Endothelial cell of umbilical vein (primary cell): ENCODE results near the gene FHOD3. TPM values are rescaled to one million over a fixed set of nuclear protein-coding genes. Genes with fewer than 3 reads are reported as not detected.

ENCODE experiments used
- BruUV-seq: library from RNA; stranded (reverse); fragments of 400-500 nt; replicated peaks from 2 replicates; lab custom pipeline; 2021; lab: Mats Ljungman, UMichigan
- CTCF ChIA-PET: fragments of 300-600, 350-600 bp; sonication (Branson Sonifier 250); formaldehyde crosslinking; loops from one replicate; lab custom pipeline; 2021; ENCODE audit warnings: antibody characterized with exemption, inconsistent platforms; lab: Charles Lee
- POLR2A ChIA-PET: fragments of 300-600, 350-600 bp; sonication (Branson Sonifier 250); formaldehyde crosslinking; loops from one replicate; lab custom pipeline; 2021; ENCODE audit warnings: antibody characterized with exemption, inconsistent platforms; lab: Charles Lee
- DNase-seq: peaks from one replicate; pipeline ENCODE4 v3.0.0-alpha.2; 2011; ENCODE audit warnings: low read depth, low spot score
- FAIRE-seq: peaks from 2 replicates; lab custom pipeline; 2011; peaks lifted over from hg19 to GRCh38; lab: Jason Lieb, UNC
- H2AFZ ChIP-seq: 2 replicates; pipeline ENCODE4 v1.6.0; 2012; ENCODE audit warnings: low read depth, low read length, control low read depth, inconsistent platforms
- H3K27ac ChIP-seq: 2 replicates; pipeline ENCODE4 v1.5.1; 2011; ENCODE audit warnings: low read depth, mild to moderate bottlenecking, control low read depth, low read length, moderate library complexity; ENCODE audit not compliant: insufficient read depth
- H3K27me3 ChIP-seq, 2 experiments: 2 replicates each; pipeline versions ENCODE4 v1.6.0 to v1.6.1; 2011; ENCODE audit warnings: low read length in 2 of 2, mixed read lengths in 1 of 2; ENCODE audit not compliant: control insufficient read depth in 2 of 2, insufficient read depth in 2 of 2
- H3K36me3 ChIP-seq, 2 experiments: 2 replicates in 1 of 2; 3 replicates in 1 of 2; pipeline ENCODE4 v1.5.1; 2011; ENCODE audit warnings: low read length in 2 of 2, mild to moderate bottlenecking in 1 of 2, moderate library complexity in 1 of 2; ENCODE audit not compliant: control insufficient read depth in 2 of 2, insufficient read depth in 2 of 2; ENCODE audit errors: extremely low read depth in 1 of 2
- H3K4me1 ChIP-seq: 3 replicates; pipeline ENCODE4 v1.5.1; 2011; ENCODE audit warnings: mild to moderate bottlenecking, low read length; ENCODE audit not compliant: control insufficient read depth, insufficient read depth; ENCODE audit errors: extremely low read depth
- H3K4me2 ChIP-seq: 2 replicates; pipeline ENCODE4 v1.6.1; 2011; ENCODE audit warnings: low read length, control low read depth, mixed read lengths; ENCODE audit not compliant: insufficient read depth
- H3K4me3 ChIP-seq, 3 experiments: fragments of 200-600 bp in 1 of 3; sonication (generic), shearing (Covaris generic) in 1 of 3; replicated peaks in 1 of 3; 2 replicates each; pipeline ENCODE4 v1.5.1; 2011 to 2016; ENCODE audit warnings: control low read depth in 3 of 3, low read length in 3 of 3, mild to moderate bottlenecking in 2 of 3, inconsistent platforms in 1 of 3, low read depth in 1 of 3, moderate library complexity in 1 of 3; ENCODE audit not compliant: insufficient read depth in 1 of 3
- H3K79me2 ChIP-seq: 2 replicates; pipeline ENCODE4 v1.6.0; 2012; ENCODE audit warnings: low read length, inconsistent platforms; ENCODE audit not compliant: control insufficient read depth, insufficient read depth
- H3K9ac ChIP-seq: replicated peaks from 2 replicates; pipeline ENCODE3; 2011; ENCODE audit warnings: low read length, control low read depth; ENCODE audit not compliant: insufficient read depth; ENCODE audit errors: extremely low read depth
- H3K9me1 ChIP-seq: replicated peaks from 3 replicates; pipeline ENCODE4 v1.6.0; 2011; ENCODE audit warnings: mild to moderate bottlenecking, low read length; ENCODE audit not compliant: control insufficient read depth, insufficient read depth; ENCODE audit errors: extremely low read depth
- H3K9me3 ChIP-seq: replicated peaks from 2 replicates; pipeline ENCODE4 v1.5.1; 2012; ENCODE audit warnings: low read length, inconsistent platforms; ENCODE audit not compliant: control insufficient read depth, insufficient read depth
- H4K20me1 ChIP-seq: replicated peaks from 2 replicates; pipeline ENCODE3; 2011; ENCODE audit warnings: mild to moderate bottlenecking, low read length; ENCODE audit not compliant: control insufficient read depth, insufficient read depth; ENCODE audit errors: extremely low read depth
- FOS ChIP-seq: IDR thresholded peaks from 2 replicates; pipeline ENCODE4 v1.6.1; 2011; ENCODE audit warnings: mild to moderate bottlenecking, low read length, moderate library complexity, borderline replicate concordance; ENCODE audit not compliant: insufficient read depth
- GATA2 ChIP-seq: IDR thresholded peaks from 2 replicates; pipeline ENCODE4 v1.7.0; 2011; ENCODE audit warnings: low read depth, mild to moderate bottlenecking, moderate library complexity, mixed read lengths, low read length; ENCODE audit not compliant: insufficient read length, insufficient read depth
- JUN ChIP-seq: IDR thresholded peaks from 2 replicates; pipeline ENCODE4 v1.6.1; 2011; ENCODE audit warnings: borderline replicate concordance, low read depth; ENCODE audit not compliant: insufficient read length, insufficient read depth
- MYC ChIP-seq: IDR thresholded peaks from one replicate; pipeline ENCODE4 v1.6.1; 2011; ENCODE audit warnings: mild to moderate bottlenecking, low read depth, low read length
- POLR2A ChIP-seq: IDR thresholded peaks from 2 replicates; pipeline ENCODE4 v1.6.1; 2012; ENCODE audit warnings: low read depth, mild to moderate bottlenecking, control low read depth, low read length
- POLR2AphosphoS5 ChIP-seq: IDR thresholded peaks from 2 replicates; pipeline ENCODE4 v1.6.1; 2012; ENCODE audit warnings: low read depth, mild to moderate bottlenecking, control low read depth, low read length, moderate library complexity; ENCODE audit not compliant: insufficient read depth
- dilution Hi-C: fragments of 300-500 bp; cut with MboI; formaldehyde crosslinking; loops from one replicate; pipeline ENCODE4 v1.15.0; 2019; ENCODE audit warnings: low sequenced_read_pairs; ENCODE audit not compliant: extremely low pct_ligation_motif_present
- intact Hi-C: fragments of 100-400 bp; cut with micrococcal nuclease; formaldehyde crosslinking; loops from one replicate; pipeline ENCODE4 v1.10.0; 2022
- polyA plus RNA-seq, 4 experiments: library from polyadenylated mRNA; depleted of rRNA in 3 of 4; stranded (reverse) in 3 of 4; unstranded in 1 of 4; fragments of >200 nt; gene quantifications; 2 replicates each; pipeline versions ENCODE4 v1.2.1 to v1.2.3, GENCODE V29; 2011 to 2012; ENCODE audit warnings: missing spikeins in 1 of 4
- total RNA-seq: library from RNA; stranded (reverse); gene quantifications from 2 replicates; pipeline ENCODE4 v1.2.3, GENCODE V29; 2021
- TF ChIP-seq, protein P1 (sequence below): IDR thresholded peaks from 2 replicates; pipeline ENCODE4 v1.6.1; 2011; ENCODE audit not compliant: insufficient read depth, insufficient read length
- TF ChIP-seq, protein P2 (sequence below), 2 donors: IDR thresholded peaks; 1 replicate in 1 of 2; 2 replicates in 1 of 2; pipeline ENCODE4 v1.5.1; 2011; ENCODE audit warnings: low read length in 2 of 2, mild to moderate bottlenecking in 2 of 2, moderate library complexity in 2 of 2, control low read depth in 1 of 2, inconsistent platforms in 1 of 2, low read depth in 1 of 2; ENCODE audit not compliant: insufficient read depth in 1 of 2; ENCODE audit errors: extremely low read depth in 1 of 2

FHOD3 gene
- total and polyA plus RNA-seq, 2 donors (not counting 3 experiments of a cell fraction or from before 2014, with no cell fraction given): 0.06 to 1.5 TPM

DNA sequence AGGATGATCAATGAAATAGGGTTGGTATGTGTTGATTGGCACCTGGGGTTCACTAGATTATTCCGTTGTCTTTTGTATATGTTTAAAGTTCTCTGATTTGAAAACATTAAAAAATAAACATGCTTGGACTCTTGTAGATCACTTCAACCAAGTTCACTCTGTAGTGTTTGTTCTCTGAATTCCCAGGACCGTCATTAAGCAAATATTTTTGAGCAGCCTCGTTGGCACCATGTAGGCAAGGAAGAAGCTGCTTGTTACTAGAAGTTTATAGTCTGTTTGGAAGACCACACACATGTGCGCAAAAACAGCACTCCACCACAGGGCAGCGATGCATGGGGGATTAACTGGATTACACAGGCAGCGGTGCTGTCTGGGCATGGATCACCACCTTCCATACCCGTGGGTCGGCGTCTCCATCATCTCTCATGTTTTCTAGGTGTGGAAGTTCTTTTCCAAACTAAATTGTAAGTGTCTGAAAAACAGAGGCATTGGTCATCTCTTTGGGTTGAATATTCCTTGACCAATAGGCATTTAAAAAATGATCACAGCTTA lies 212.2 kb downstream of the FHOD3 start:
- dilution Hi-C loops (no loop called here), intact Hi-C loops (no loop called here)
- no peaks in the 10 kb centered on the region for H3K27me3 ChIP-seq
- no peaks in the 10 kb centered on the region for H4K20me1 ChIP-seq
- DNase-seq (no peak), FAIRE-seq (no peak)
- no peaks in the 10 kb centered on the region for H3K79me2 ChIP-seq
- no peaks in the 10 kb centered on the region for H3K36me3 ChIP-seq
- H3K4me3 ChIP-seq: no peak overlapping the region
- POLR2A ChIA-PET: no interaction called here
- H3K27ac ChIP-seq: no peak overlapping the region
- no peaks in the 10 kb centered on the region for H3K9me3 ChIP-seq
- H3K4me1 ChIP-seq: no peaks in the 10 kb centered on the region
- BruUV-seq: no TSS peak
- CTCF ChIA-PET: no interaction called here
- no peak overlapping the region for H3K4me2 ChIP-seq
- H2AFZ ChIP-seq: no peak overlapping the region
- H3K9ac ChIP-seq: no peak overlapping the region
- H3K9me1 ChIP-seq: no peaks in the 10 kb centered on the region
- TF ChIP-seq POLR2AphosphoS5 (no peak), JUN (no peak), FOS (no peak), GATA2 (no peak), MYC (no peak)
- TF ChIP-seq, protein P1, sequence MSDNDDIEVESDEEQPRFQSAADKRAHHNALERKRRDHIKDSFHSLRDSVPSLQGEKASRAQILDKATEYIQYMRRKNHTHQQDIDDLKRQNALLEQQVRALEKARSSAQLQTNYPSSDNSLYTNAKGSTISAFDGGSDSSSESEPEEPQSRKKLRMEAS: no peak

DNA sequence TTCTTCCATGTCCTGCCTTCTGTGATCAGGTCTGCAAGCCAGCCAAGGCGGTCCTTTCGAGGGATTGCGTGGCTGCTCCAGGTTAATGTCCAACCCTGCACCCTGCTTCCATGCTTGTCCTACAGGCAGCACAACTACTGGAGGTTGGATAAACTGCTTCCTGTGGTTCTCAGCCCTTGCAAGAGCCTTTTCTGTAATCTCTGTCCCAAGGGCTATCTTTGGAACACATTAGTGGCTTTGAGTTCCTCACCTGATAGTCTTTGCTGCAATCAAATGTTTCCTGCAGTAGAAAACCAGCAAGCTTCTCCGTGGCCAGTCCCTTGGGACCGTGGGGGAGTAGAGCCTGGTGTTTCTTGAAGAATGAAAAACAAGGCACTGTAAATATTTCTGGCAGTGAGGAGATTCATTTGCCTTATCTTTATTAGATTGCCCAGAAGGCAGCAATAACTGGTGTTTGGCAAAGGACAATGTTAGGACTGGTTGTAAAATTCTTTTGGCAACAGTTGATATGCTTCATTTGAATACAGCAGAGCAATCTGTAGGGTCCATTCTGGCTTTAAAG lies 214.4 kb downstream of the FHOD3 start:
- H3K9me3 ChIP-seq: no peaks in the 10 kb centered on the region
- no peak overlapping the region for H3K4me3 ChIP-seq
- H3K79me2 ChIP-seq: no peaks in the 10 kb centered on the region
- DNase-seq: no peak
- ChIA-PET POLR2A (no interaction called here), CTCF (no interaction called here)
- dilution Hi-C loops (no loop called here), intact Hi-C loops (no loop called here)
- FAIRE-seq: no peak
- no peaks in the 10 kb centered on the region for H3K36me3 ChIP-seq
- H3K9ac ChIP-seq: no peak overlapping the region
- H3K9me1 ChIP-seq: no peaks in the 10 kb centered on the region
- TF ChIP-seq MYC (no peak), JUN (no peak), POLR2A (no peak), GATA2 (no peak), FOS (no peak), POLR2AphosphoS5 (no peak)
- TF ChIP-seq, protein P2, sequence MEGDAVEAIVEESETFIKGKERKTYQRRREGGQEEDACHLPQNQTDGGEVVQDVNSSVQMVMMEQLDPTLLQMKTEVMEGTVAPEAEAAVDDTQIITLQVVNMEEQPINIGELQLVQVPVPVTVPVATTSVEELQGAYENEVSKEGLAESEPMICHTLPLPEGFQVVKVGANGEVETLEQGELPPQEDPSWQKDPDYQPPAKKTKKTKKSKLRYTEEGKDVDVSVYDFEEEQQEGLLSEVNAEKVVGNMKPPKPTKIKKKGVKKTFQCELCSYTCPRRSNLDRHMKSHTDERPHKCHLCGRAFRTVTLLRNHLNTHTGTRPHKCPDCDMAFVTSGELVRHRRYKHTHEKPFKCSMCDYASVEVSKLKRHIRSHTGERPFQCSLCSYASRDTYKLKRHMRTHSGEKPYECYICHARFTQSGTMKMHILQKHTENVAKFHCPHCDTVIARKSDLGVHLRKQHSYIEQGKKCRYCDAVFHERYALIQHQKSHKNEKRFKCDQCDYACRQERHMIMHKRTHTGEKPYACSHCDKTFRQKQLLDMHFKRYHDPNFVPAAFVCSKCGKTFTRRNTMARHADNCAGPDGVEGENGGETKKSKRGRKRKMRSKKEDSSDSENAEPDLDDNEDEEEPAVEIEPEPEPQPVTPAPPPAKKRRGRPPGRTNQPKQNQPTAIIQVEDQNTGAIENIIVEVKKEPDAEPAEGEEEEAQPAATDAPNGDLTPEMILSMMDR (IDR thresholded peaks at IDR 0.05; ENCODE audit: extremely low read depth in 1 of 2, insufficient read depth in 1 of 2, low read depth in 1 of 2, low read length in 2 of 2): no peak
- TF ChIP-seq, protein P1: no peak
- no peak overlapping the region for H3K4me2 ChIP-seq
- H3K4me1 ChIP-seq: no peaks in the 10 kb centered on the region
- no peak overlapping the region for H2AFZ ChIP-seq
- no TSS peak for BruUV-seq
- H3K27ac ChIP-seq: no peak overlapping the region
- no peaks in the 10 kb centered on the region for H3K27me3 ChIP-seq
- H4K20me1 ChIP-seq: no peaks in the 10 kb centered on the region
